ENCODE data around the gene MEIOSIN. TPM values are rescaled to one million over a fixed set of nuclear protein-coding genes. Genes with fewer than 3 reads are reported as not detected.

MEIOSIN gene
- total and polyA plus RNA-seq, 4 donors, result not detected

DNA sequence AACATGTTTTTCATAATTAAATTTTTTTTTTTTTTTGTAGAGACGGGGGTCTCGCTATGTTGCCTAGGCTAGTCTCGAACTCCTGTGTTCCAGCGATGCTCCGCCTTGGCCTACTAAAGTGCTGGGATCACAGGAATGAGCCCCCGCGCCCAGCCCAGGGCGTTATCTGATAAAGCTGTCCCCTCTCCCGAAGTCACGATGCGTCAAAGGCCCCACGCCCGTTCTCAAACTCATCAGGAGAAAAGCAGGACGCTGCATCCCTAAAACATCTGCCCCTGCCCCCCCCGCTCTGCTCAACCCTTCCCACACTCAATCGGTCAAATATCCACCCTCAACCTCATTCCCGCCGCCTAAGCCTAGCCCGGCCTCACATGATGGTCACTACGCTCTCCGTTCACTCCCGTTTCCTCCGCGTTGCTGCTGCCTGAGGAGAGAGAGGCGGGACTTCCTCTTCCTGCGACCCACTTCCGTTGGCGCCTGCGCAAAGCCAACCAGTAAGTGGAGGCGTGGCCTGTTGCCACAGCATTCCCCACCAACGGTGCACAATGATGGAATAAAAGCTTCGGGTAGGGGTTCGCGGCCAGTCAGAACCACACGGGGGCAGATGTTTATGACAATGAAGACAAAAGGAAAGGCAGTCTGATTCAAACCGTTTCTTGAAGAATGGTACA, 41.6 kb upstream of the MEIOSIN start, which contains the start of gene SNRPD2:
Gene SNRPD2 (minus strand): TSS at position 438 of the 671 bp plus-strand sequence. CDS start 65 bp downstream, at position 373.
- Histone ChIP-seq H3K4me3 (ENCODE audit: low read depth in 1 of 3, low read length in 3 of 3) (peak within 1 kb of the TSS; percentile 77 to 97 (median 82)), H3K36me3 (ENCODE audit: control insufficient read depth in 4 of 4, insufficient read depth in 3 of 4, low read depth in 1 of 4, low read length in 3 of 4) (peaks cover 0 to 23% (median 13%) of the 10 kb centered on the region in 4 donors), H3K27me3 (ENCODE audit: control insufficient read depth in 4 of 4, insufficient read depth in 4 of 4, low read length in 3 of 4) (no peaks in the 10 kb centered on the region), H3K9ac (ENCODE audit: low read depth in 1 of 2, low read length in 2 of 2) (peak within 1 kb of the TSS; percentile 53 to 78), H3K4me1 (ENCODE audit: control insufficient read depth in 4 of 4, insufficient read depth in 4 of 4, low read length in 3 of 4) (peaks cover 0 to 15% (median 7%) of the 10 kb centered on the region in 4 donors), H3K27ac (ENCODE audit: low read depth in 1 of 2, low read length in 2 of 2) (peak within 1 kb of the TSS; percentile 87 to 96), H3K9me3 (ENCODE audit: control insufficient read depth in 4 of 4, low read length in 3 of 4) (no peaks in the 10 kb centered on the region)
- DNase-seq (ENCODE audit: low spot score), result peak; percentile 93
- under 1% methylated on average over 36 of the region's 36 CpGs for WGBS
- TF ChIP-seq GABPA (IDR thresholded peaks at IDR 0.05 in 1 of 2, conservative IDR thresholded peaks at IDR 0.05 in 1 of 2), result peak; percentile 89 to 97
- TF ChIP-seq, protein P1, sequence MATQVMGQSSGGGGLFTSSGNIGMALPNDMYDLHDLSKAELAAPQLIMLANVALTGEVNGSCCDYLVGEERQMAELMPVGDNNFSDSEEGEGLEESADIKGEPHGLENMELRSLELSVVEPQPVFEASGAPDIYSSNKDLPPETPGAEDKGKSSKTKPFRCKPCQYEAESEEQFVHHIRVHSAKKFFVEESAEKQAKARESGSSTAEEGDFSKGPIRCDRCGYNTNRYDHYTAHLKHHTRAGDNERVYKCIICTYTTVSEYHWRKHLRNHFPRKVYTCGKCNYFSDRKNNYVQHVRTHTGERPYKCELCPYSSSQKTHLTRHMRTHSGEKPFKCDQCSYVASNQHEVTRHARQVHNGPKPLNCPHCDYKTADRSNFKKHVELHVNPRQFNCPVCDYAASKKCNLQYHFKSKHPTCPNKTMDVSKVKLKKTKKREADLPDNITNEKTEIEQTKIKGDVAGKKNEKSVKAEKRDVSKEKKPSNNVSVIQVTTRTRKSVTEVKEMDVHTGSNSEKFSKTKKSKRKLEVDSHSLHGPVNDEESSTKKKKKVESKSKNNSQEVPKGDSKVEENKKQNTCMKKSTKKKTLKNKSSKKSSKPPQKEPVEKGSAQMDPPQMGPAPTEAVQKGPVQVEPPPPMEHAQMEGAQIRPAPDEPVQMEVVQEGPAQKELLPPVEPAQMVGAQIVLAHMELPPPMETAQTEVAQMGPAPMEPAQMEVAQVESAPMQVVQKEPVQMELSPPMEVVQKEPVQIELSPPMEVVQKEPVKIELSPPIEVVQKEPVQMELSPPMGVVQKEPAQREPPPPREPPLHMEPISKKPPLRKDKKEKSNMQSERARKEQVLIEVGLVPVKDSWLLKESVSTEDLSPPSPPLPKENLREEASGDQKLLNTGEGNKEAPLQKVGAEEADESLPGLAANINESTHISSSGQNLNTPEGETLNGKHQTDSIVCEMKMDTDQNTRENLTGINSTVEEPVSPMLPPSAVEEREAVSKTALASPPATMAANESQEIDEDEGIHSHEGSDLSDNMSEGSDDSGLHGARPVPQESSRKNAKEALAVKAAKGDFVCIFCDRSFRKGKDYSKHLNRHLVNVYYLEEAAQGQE (IDR thresholded peaks at IDR 0.05), result no peak

DNA sequence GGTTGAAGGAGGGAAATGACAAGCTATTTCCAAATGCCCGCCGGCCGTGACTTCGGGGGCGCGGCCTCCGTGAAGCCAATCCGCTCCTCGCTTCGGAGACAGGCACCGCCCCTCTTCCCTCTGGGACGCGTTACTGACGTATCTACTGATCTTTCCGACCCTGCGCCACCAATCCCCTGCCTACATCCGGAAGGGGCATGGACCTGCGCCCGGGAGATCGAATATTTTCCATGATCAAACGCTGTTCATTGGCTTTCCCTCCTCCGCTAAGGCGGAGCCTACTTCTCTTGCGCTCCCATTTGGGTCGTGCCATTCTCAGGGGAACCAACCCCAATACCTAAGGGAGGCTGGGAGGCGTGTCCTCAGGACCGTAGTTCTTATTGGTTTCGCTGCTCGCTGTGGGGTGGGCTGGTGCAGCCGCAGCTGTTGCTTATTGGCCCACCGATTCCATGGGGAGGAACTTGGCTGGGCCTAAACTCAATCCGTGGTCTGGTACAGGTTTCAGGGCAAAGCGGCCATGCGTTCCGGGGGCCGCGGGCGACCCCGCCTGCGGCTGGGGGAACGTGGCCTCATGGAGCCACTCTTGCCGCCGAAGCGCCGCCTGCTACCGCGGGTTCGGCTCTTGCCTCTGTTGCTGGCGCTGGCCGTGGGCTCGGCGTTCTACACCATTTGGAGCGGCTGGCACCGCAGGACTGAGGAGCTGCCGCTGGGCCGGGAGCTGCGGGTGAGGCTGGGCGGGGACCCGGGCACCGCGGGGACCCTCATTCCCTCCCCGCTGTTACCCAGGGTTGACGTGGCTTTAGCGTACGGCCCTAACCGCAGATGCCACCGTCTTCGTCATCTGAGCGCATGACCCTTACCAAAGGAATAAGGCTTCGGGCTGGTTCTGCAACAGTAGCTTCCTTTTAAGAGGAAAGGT, 40.8 kb upstream of the MEIOSIN start, which contains the start of gene QPCTL:
Gene QPCTL (plus strand): TSS at position 480 of the 919 bp plus-strand sequence. CDS start 38 bp downstream, at position 518.
- H3K4me1 ChIP-seq (ENCODE audit: control insufficient read depth in 4 of 4, insufficient read depth in 4 of 4, low read length in 3 of 4), result peaks cover 0 to 15% (median 7%) of the 10 kb centered on the region in 4 donors
- peak; percentile 91 for DNase-seq (ENCODE audit: low spot score)
- under 1% methylated on average over 70 of the region's 70 CpGs for WGBS
- TF ChIP-seq RAD21 (IDR thresholded peaks at IDR 0.05) (peak; percentile 22 to 44), EGR1 (IDR thresholded peaks at IDR 0.05; ENCODE audit: low read depth in 2 of 2) (peak; percentile 91 to 97), FOXA2 (IDR thresholded peaks at IDR 0.05) (no peak), MAX (IDR thresholded peaks at IDR 0.05) (peak; percentile 93), GABPA (IDR thresholded peaks at IDR 0.05 in 1 of 2, conservative IDR thresholded peaks at IDR 0.05 in 1 of 2) (peak in 1 of 2 donors; percentile 92), HNF4G (IDR thresholded peaks at IDR 0.05) (no peak), YY1 (IDR thresholded peaks at IDR 0.05) (peak; percentile 91), FOXA1 (IDR thresholded peaks at IDR 0.05) (peak; percentile 67), NR2F2 (IDR thresholded peaks at IDR 0.05) (peak; percentile 95), RXRA (IDR thresholded peaks at IDR 0.05) (peak; percentile 71 to 75), JUND (IDR thresholded peaks at IDR 0.05) (peak; percentile 61 to 85), TAF1 (conservative IDR thresholded peaks at IDR 0.05) (no peak), SP1 (IDR thresholded peaks at IDR 0.05) (peak; percentile 98), HNF4A (conservative IDR thresholded peaks at IDR 0.05) (peak; percentile 59 to 61)
- TF ChIP-seq, protein P2, sequence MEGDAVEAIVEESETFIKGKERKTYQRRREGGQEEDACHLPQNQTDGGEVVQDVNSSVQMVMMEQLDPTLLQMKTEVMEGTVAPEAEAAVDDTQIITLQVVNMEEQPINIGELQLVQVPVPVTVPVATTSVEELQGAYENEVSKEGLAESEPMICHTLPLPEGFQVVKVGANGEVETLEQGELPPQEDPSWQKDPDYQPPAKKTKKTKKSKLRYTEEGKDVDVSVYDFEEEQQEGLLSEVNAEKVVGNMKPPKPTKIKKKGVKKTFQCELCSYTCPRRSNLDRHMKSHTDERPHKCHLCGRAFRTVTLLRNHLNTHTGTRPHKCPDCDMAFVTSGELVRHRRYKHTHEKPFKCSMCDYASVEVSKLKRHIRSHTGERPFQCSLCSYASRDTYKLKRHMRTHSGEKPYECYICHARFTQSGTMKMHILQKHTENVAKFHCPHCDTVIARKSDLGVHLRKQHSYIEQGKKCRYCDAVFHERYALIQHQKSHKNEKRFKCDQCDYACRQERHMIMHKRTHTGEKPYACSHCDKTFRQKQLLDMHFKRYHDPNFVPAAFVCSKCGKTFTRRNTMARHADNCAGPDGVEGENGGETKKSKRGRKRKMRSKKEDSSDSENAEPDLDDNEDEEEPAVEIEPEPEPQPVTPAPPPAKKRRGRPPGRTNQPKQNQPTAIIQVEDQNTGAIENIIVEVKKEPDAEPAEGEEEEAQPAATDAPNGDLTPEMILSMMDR (IDR thresholded peaks at IDR 0.05; ENCODE audit: low read depth, low read length, missing input control), result no peak
- TF ChIP-seq, protein P1 (IDR thresholded peaks at IDR 0.05), result peak; percentile 89
- TF ChIP-seq, protein P3, sequence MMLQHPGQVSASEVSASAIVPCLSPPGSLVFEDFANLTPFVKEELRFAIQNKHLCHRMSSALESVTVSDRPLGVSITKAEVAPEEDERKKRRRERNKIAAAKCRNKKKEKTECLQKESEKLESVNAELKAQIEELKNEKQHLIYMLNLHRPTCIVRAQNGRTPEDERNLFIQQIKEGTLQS (IDR thresholded peaks at IDR 0.05), result peak; percentile 60
- TF ChIP-seq, protein P4, sequence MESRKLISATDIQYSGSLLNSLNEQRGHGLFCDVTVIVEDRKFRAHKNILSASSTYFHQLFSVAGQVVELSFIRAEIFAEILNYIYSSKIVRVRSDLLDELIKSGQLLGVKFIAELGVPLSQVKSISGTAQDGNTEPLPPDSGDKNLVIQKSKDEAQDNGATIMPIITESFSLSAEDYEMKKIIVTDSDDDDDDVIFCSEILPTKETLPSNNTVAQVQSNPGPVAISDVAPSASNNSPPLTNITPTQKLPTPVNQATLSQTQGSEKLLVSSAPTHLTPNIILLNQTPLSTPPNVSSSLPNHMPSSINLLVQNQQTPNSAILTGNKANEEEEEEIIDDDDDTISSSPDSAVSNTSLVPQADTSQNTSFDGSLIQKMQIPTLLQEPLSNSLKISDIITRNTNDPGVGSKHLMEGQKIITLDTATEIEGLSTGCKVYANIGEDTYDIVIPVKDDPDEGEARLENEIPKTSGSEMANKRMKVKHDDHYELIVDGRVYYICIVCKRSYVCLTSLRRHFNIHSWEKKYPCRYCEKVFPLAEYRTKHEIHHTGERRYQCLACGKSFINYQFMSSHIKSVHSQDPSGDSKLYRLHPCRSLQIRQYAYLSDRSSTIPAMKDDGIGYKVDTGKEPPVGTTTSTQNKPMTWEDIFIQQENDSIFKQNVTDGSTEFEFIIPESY (IDR thresholded peaks at IDR 0.05), result peak; percentile 90
- peak within 1 kb of the TSS; percentile 87 to 96 for H3K27ac ChIP-seq (ENCODE audit: low read depth in 1 of 2, low read length in 2 of 2)
- peak within 1 kb of the TSS; percentile 53 to 78 for H3K9ac ChIP-seq (ENCODE audit: low read depth in 1 of 2, low read length in 2 of 2)
- peaks cover 0 to 18% (median 8%) of the 10 kb centered on the region in 4 donors for H3K36me3 ChIP-seq (ENCODE audit: control insufficient read depth in 4 of 4, insufficient read depth in 3 of 4, low read depth in 1 of 4, low read length in 3 of 4)
- peak within 1 kb of the TSS; percentile 77 to 97 (median 82) for H3K4me3 ChIP-seq (ENCODE audit: low read depth in 1 of 3, low read length in 3 of 3)
- H3K27me3 ChIP-seq (ENCODE audit: control insufficient read depth in 4 of 4, insufficient read depth in 4 of 4, low read length in 3 of 4), result no peaks in the 10 kb centered on the region
- no peaks in the 10 kb centered on the region for H3K9me3 ChIP-seq (ENCODE audit: control insufficient read depth in 4 of 4, low read length in 3 of 4)
